Skeletal muscle tissue (tissue), 4 donors: ENCODE measurements around the gene CYP2A7. TPM values are rescaled to one million over a fixed set of nuclear protein-coding genes. Genes with fewer than 3 reads are reported as not detected.
"Not testable (repeated sequence)": the region's sequence is repeated elsewhere in the genome, so short reads cannot be mapped to it uniquely, and the experiment has no call there.

Experiments
- H3K27ac ChIP-seq: one replicate; pipeline ENCODE4 v1.7.0; 2013; ENCODE audit warnings: mild to moderate bottlenecking, low read depth, low read length, inconsistent platforms
- H3K27me3 ChIP-seq, 3 donors: one replicate each; pipeline ENCODE4 v1.7.0; 2013; ENCODE audit warnings: low read length in 3 of 3; ENCODE audit not compliant: control insufficient read depth in 3 of 3, insufficient read depth in 3 of 3
- H3K36me3 ChIP-seq, 3 donors: one replicate each; pipeline ENCODE4 v1.7.0; 2013; ENCODE audit warnings: low read length in 3 of 3; ENCODE audit not compliant: control insufficient read depth in 3 of 3, insufficient read depth in 3 of 3
- H3K4me1 ChIP-seq, 3 donors: one replicate each; pipeline ENCODE4 v1.7.0; 2013; ENCODE audit warnings: low read length in 3 of 3, mild to moderate bottlenecking in 3 of 3; ENCODE audit not compliant: control insufficient read depth in 3 of 3, insufficient read depth in 3 of 3
- H3K4me3 ChIP-seq, 3 donors: one replicate each; pipeline ENCODE4 v1.7.0; 2013; ENCODE audit warnings: low read length in 3 of 3
- H3K9ac ChIP-seq, 3 donors: one replicate each; pipeline ENCODE4 v1.7.0; 2013; ENCODE audit warnings: low read length in 3 of 3, mild to moderate bottlenecking in 3 of 3, moderate library complexity in 2 of 3, low read depth in 1 of 3
- H3K9me3 ChIP-seq, 3 donors: one replicate each; pipeline ENCODE4 v1.7.0; 2013; ENCODE audit warnings: low read length in 3 of 3; ENCODE audit not compliant: control insufficient read depth in 3 of 3
- total RNA-seq: library from RNA; depleted of rRNA; stranded (reverse); fragments of >200 nt; gene quantifications from one replicate; pipeline ENCODE4 v1.2.3, GENCODE V29; 2014
- donor health status: Osteomylitis.

CYP2A7 gene
- total RNA-seq, 1 donor from 2014 or later = not detected

DNA sequence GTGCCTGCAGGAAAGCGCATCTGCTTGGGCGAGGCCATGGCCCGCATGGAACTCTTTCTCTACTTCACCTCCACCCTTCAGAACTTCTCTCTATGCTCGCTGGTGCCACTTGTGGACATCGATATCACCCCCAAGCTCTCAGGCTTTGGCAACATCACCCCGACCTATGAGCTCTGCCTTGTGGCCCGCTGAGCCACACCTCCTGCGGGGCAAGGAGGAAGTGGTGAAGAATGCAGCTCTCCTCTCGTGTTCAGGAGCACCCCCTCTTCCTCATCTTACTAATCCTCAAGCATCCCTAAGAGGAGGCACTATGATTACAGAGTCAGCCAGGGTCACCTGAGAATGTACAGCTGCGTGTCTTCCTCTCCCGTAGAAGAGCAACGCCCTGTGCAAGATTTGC is 17.9 kb upstream of the CYP2A7 start:
- not testable (repeated sequence) for H3K27ac ChIP-seq, H3K4me1 ChIP-seq, H3K36me3 ChIP-seq, H3K9ac ChIP-seq, H3K9me3 ChIP-seq, H3K4me3 ChIP-seq, H3K27me3 ChIP-seq

DNA sequence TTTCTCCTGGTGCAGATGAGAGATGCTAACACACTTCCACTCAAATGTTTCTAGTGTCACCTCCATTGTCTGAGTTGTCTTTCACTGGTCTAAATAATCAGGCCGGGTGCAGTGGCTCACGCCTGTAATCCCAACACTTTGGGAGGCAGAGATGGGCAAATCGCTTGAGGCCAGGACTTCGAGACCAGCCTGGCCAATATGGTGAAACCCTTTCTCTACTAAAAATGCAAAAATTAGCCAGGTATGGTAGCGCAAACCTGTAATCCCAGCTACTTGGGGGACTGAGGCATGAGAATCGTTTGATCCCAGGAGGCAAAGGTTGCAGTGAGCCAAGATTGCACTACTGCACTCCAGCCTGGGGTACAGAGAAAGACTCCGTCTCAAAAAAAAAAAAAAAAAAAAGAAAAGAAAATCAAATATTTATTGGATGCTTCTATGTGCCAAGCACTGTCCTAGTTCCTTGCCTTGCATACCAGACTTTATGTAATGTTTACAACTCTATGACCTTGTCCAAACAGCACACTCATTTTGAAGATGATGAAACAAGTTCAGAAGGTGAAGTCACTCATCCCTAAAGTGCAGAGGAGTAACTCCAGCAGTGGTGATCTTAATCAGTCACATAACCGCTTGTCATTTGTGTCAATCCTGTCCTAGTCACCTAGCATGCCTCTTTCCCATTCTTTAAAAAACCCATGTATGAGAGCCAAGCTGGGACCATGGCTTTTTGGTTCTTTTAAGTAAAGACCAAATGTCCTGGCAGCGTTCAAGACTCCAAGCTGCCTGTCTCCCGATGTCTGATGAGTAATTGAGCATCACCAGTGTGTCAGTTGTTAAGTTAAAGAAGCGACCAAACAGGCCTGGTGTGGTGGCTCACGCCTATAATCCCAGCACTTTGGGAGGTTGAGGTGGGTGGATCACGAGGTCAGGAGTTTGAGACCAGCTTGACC is 15.1 kb upstream of the CYP2A7 start:
- H3K4me3 ChIP-seq, H3K9ac ChIP-seq, H3K27me3 ChIP-seq, H3K4me1 ChIP-seq, H3K9me3 ChIP-seq, H3K36me3 ChIP-seq, H3K27ac ChIP-seq: not testable (repeated sequence)

DNA sequence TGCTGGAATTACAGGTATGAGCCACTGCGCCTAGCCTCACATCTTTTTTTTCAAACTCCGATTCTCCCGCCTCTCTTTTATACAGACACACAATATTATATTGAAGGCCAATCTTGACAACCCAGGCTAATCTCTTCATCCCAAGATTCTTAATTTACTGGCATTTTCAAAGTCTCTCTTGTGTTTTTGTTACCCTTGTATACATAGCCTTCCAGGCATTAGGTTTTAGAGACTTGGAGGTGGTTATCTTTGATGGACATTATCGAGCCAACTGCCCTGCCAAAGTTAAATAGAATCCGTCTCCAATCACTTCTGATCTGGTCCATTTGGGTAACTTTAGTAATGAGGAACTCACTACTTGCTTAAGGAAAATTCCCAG is 14.4 kb upstream of the CYP2A7 start:
- Histone ChIP-seq H3K4me1 (no peaks in the 10 kb centered on the region), H3K9ac (no peak overlapping the region), H3K4me3 (no peak overlapping the region), H3K27ac (no peak overlapping the region), H3K9me3 (no peaks in the 10 kb centered on the region), H3K36me3 (no peaks in the 10 kb centered on the region), H3K27me3 (peaks cover 0 to 2% (median 0%) of the 10 kb centered on the region in 3 donors)

DNA sequence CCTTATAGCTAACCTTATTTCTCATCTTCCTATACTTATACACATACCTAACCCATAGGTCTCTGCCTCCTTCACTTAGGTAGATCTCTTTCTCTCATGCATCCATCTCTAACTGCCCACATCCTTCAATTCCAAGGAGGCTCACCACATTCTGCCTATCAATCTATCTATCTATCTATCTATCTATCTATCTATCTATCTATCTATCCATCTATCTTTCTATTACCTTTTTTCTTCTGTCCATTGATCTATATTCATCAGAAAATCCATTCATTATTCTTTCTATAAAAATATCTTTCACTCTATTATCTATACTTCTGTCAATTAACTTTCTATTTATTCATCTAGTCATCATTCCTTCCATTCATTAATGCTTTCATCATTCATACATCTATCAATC is 11.1 kb upstream of the CYP2A7 start:
- no peak overlapping the region for H3K9ac ChIP-seq
- H3K27ac ChIP-seq = no peak overlapping the region
- no peak overlapping the region for H3K4me3 ChIP-seq
- no peaks in the 10 kb centered on the region for H3K4me1 ChIP-seq
- H3K36me3 ChIP-seq = no peaks in the 10 kb centered on the region
- no peaks in the 10 kb centered on the region for H3K9me3 ChIP-seq
- peaks cover 0 to 2% (median 0%) of the 10 kb centered on the region in 3 donors for H3K27me3 ChIP-seq

DNA sequence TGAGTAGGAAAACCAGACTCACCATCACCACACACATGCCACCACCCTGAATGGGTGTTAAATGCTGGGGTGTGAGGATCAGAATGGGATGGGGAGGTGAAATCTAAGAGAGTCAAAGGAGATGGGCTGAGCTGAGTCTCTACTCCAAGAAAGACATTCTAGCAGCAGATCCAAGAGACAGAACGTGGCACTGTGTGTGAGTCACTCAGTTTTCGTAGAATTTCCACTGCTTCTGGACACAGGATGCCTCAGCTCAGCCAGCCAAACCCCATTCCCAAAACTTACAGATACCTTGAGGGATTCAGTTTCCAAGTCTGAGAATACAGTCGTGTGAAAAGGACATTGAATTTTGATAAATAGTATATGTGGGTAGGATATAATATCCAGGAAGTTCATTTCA is 7.3 kb upstream of the CYP2A7 start:
- Histone ChIP-seq H3K27ac (no peak overlapping the region), H3K36me3 (no peaks in the 10 kb centered on the region), H3K9ac (no peak overlapping the region), H3K4me3 (no peak overlapping the region), H3K27me3 (peaks cover 0 to 2% (median 0%) of the 10 kb centered on the region in 3 donors), H3K4me1 (no peaks in the 10 kb centered on the region), H3K9me3 (no peaks in the 10 kb centered on the region)

DNA sequence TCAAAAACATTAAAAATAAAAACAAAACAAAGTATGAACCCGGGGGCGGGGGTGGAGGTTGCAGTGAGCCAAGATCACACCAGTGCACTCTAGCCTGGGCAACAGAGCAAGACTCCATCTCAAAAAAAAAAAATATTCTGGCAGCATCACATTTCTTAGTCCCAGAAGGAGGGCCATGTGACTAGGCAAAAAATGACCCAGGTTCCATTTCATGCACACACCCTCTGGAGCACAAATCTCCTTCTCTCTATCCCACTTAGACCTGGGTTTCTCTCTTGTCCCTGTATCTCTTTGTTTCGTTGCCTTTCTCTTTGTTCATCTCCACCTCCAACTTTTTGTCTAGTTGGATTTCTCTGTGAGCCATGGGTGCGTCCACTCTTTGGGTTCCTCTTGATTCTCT is 6.2 kb upstream of the CYP2A7 start:
- Histone ChIP-seq H3K36me3 (no peaks in the 10 kb centered on the region), H3K27me3 (peaks cover 0 to 2% (median 0%) of the 10 kb centered on the region in 3 donors), H3K9me3 (no peaks in the 10 kb centered on the region), H3K9ac (no peak overlapping the region), H3K4me1 (no peaks in the 10 kb centered on the region), H3K4me3 (no peak overlapping the region), H3K27ac (no peak overlapping the region)

DNA sequence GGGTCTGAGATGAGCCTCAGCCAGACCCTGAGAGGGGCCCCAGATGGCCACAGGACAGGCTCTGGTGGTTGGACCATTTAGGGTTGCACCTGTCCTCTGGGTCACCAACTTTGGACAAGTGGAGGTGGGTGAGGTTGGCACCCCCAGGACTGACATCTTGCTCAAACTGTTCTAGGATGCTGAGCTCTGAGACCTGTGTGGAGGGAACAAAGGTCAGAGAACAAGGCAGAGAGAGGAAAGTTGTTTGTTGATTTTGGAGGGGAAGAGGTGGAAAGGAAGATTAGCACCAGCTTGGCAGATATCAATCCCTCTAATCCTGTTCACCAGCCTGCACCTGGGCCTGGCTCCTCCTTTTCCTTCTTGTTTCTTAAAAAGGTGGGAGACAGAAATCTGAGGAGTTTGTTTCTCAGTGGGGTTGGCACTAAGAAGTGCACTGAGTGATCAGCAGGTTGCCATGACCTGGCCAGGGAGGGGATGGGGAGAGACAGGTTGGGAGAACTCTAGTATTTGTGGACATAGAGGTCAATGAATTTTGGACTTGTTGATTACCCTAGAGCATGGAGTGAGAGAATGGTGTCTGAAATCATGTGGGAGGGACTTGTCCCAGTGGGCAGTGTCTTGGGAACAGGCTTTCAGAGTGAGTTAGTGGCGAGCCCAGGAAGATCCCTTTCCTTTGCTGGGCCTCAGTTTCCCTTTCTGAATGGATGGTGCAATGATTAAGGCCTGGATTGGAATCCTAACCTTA is 2.3 kb upstream of the CYP2A7 start:
- H3K36me3 ChIP-seq, H3K9ac ChIP-seq, H3K27ac ChIP-seq, H3K4me3 ChIP-seq, H3K27me3 ChIP-seq, H3K4me1 ChIP-seq, H3K9me3 ChIP-seq: not testable (repeated sequence)

DNA sequence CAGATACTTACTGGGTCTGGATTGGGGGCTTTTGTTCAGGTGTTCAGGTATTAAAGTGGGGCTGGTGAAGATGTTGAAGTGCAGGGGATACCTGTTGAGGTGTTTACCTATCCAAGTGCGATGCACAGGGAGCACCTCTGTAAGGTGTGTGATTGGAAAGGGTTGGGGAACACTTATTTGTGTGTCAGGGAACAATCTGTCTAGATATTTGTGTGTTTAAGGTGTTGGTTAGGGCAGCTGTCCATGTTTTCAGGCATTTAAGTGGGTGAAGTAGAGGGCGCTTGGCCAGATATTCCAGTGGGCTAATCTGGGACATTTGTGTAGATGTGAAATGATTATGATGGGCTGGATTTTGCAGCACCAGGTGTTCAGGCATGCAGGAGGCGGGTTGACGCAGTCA is 2.7 kb downstream of the CYP2A7 start:
- not testable (repeated sequence) for H3K27ac ChIP-seq, H3K27me3 ChIP-seq, H3K9ac ChIP-seq, H3K36me3 ChIP-seq, H3K4me1 ChIP-seq, H3K9me3 ChIP-seq, H3K4me3 ChIP-seq

DNA sequence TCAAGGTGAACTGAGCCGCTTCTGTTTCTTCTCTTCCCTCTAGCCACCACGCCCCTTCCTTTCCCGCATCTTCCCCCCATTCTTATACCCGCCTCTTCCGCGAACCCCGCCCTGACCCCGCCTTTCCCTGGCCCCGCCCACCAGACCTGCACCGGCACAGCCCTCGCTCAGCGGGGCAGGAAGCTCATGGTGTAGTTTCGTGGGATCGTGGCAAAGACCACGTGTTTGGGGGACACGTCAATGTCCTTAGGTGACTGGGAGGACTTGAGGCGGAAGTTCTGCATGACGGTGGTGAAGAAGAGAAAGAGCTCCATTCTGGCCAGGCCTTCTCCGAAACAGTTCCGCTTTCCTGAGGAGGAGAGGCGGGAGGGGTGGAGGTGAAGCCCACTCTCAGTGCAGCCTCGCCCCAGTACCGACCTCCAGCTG is 6.5 kb downstream of the CYP2A7 start:
- not testable (repeated sequence) for H3K36me3 ChIP-seq, H3K4me3 ChIP-seq, H3K27me3 ChIP-seq, H3K4me1 ChIP-seq, H3K27ac ChIP-seq, H3K9ac ChIP-seq, H3K9me3 ChIP-seq

DNA sequence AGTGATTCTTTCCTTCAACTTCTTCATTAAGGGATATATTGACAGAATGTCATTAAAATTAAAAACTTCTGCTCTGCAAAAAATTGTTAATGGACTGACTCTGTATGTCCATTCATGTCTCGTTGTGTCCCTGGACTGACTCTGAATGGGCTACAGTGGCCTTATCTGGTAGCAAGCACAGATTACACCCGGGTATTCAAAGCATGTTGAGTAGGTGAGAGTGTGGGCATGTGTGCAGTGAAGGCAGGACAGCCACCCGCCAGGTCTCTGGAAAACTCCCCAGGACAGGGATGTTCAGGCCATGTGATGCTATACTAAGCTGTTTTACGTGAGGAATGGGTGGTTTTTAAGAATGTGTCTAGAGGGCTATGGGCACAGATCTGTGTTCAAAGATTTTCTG is 7.2 kb downstream of the CYP2A7 start:
- H3K27ac ChIP-seq, H3K36me3 ChIP-seq, H3K27me3 ChIP-seq, H3K4me1 ChIP-seq, H3K4me3 ChIP-seq, H3K9ac ChIP-seq, H3K9me3 ChIP-seq: not testable (repeated sequence)
